K562 (cell line): Measurements from ENCODE around the gene COL28A1. TPM values are rescaled to one million over a fixed set of nuclear protein-coding genes. Genes with fewer than 3 reads are reported as not detected.

Experiments used
- BCLAF1 ChIP-seq, 2 experiments: fragments of 450-650 bp in 1 of 2; IDR thresholded peaks; 2 replicates each; pipeline ENCODE4 v1.6.1; 2011 to 2017; ENCODE audit warnings: low read depth in 2 of 2, antibody characterized with exemption in 1 of 2, borderline replicate concordance in 1 of 2, low read length in 1 of 2, mild to moderate bottlenecking in 1 of 2, mixed read lengths in 1 of 2; ENCODE audit not compliant: control insufficient read depth in 1 of 2
- C11orf30 ChIP-seq: fragments of 450-650 bp; IDR thresholded peaks from 2 replicates; pipeline ENCODE4 v1.6.1; 2016; ENCODE audit warnings: low read depth, mild to moderate bottlenecking
- COPS2 ChIP-seq: fragments of 450-650 bp; conservative IDR thresholded peaks from 2 replicates; pipeline ENCODE4 v1.6.1; 2016; ENCODE audit warnings: mild to moderate bottlenecking, moderate library complexity
- CREB1 ChIP-seq, 2 experiments: sonication (generic) in 1 of 2; formaldehyde crosslinking in 1 of 2; IDR thresholded peaks; 2 replicates each; pipeline versions ENCODE4 v1.6.1 to v1.8.0; 2012 to 2022; ENCODE audit warnings: inconsistent platforms in 1 of 2, mild to moderate bottlenecking in 1 of 2, missing genetic modification reagents in 1 of 2, moderate library complexity in 1 of 2
- CREB3 ChIP-seq: fragments of 450-650 bp; conservative IDR thresholded peaks from 2 replicates; pipeline ENCODE4 v1.6.1; 2016; ENCODE audit warnings: missing genetic modification characterization, low read depth, mild to moderate bottlenecking, missing compliant biosample characterization, moderate library complexity
- EP300 ChIP-seq: IDR thresholded peaks from 2 replicates; pipeline ENCODE4 v1.6.1; 2012; ENCODE audit warnings: low read length, improper control_type of control experiment
- ESRRB ChIP-seq: fragments of 250-450 bp; sonication (Bioruptor Pico); IDR thresholded peaks from 2 replicates; pipeline ENCODE4 v1.5.0; 2020; ENCODE audit warnings: mild to moderate bottlenecking, moderate library complexity, borderline replicate concordance
- GTF3C2 ChIP-seq: IDR thresholded peaks from 3 replicates; pipeline ENCODE4 v1.6.1; 2011; ENCODE audit warnings: borderline replicate concordance, mild to moderate bottlenecking, moderate library complexity; ENCODE audit not compliant: insufficient read length; ENCODE audit errors: extremely low read depth
- HDAC2 ChIP-seq: fragments of 450-650 bp; IDR thresholded peaks from 2 replicates; pipeline ENCODE4 v1.6.1; 2016; ENCODE audit warnings: mild to moderate bottlenecking
- HMBOX1 ChIP-seq: sonication (generic); IDR thresholded peaks from 2 replicates; pipeline ENCODE4 v1.6.1; 2016
- MAFG ChIP-seq: fragments of 450-650 bp; conservative IDR thresholded peaks from 2 replicates; pipeline ENCODE4 v1.6.1; 2016; ENCODE audit warnings: missing genetic modification characterization, missing compliant biosample characterization
- RBBP5 ChIP-seq: fragments of 200-600 bp; sonication (generic); IDR thresholded peaks from 2 replicates; pipeline ENCODE4 v1.6.1; 2012; ENCODE audit warnings: borderline replicate concordance, mild to moderate bottlenecking, low read length, control low read depth, inconsistent platforms; ENCODE audit not compliant: insufficient read depth, poor library complexity, severe bottlenecking
- TCFL5 ChIP-seq: fragments of 250-450 bp; sonication (Bioruptor Pico); conservative IDR thresholded peaks from 2 replicates; pipeline ENCODE4 v1.6.1; 2021; ENCODE audit warnings: mild to moderate bottlenecking, moderate library complexity, matching md5 sums
- ZNF316 ChIP-seq: fragments of 450-650 bp; IDR thresholded peaks from 2 replicates; pipeline ENCODE4 v1.6.1; 2016
- ZNF589 ChIP-seq: fragments of 200-800 bp; sonication (Bioruptor generic); IDR thresholded peaks from 2 replicates; pipeline ENCODE4 v1.6.1; 2016; ENCODE audit warnings: low read depth, missing genetic modification characterization, missing compliant biosample characterization
- polyA plus RNA-seq, 8 experiments: library from polyadenylated mRNA; depleted of rRNA in 4 of 8; stranded (reverse) in 5 of 8; unstranded in 3 of 8; fragments of >200 nt; fragmentation: Nextera tagmentation in 2 of 8; fragmentation: Illumina TruSeq in 1 of 8; extraction: Ambion mirVana in 2 of 8; extraction: Trizol in 1 of 8; gene quantifications; 2 replicates each; pipeline versions ENCODE4 v1.2.1 to v1.2.3, GENCODE V29; 2011 to 2014; ENCODE audit warnings: inconsistent platforms in 1 of 8, missing spikeins in 1 of 8
- total RNA-seq, 7 experiments: library from RNA; depleted of rRNA in 6 of 7; stranded (reverse); fragments of >200 nt in 6 of 7; fragmentation: Illumina TruSeq in 2 of 7; extraction: Trizol in 2 of 7; gene quantifications; 2 replicates each; pipeline versions ENCODE4 v1.2.1 to v1.2.3, GENCODE V29; 2011 to 2021; ENCODE audit warnings: low replicate concordance in 1 of 7

COL28A1 gene
- total and polyA plus RNA-seq, 9 of the 15 experiments (the other 6 are each of a cell fraction or from before 2014, with no cell fraction given) = 0.03 to 0.13 (median 0.05) TPM; not detected in 3

DNA sequence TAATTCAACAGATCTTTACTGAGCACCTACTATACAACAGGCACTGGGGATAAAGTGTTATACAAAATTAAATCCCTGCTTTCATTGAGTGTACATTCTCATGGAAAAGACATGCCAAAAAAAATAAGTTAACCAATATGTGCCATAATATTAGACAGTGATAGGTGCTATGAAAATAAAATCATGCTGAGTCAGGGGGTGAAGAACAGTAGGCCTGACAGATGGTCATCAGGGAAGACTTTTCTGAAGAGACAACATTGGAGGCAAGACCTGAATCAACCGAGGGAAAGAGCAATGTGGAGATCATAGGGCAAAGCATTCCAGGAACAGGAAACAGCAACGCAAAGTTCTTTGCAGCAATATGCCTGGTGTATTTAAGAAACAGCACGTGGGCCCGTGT is 217.8 kb downstream of the COL28A1 start (continued):
- TF ChIP-seq BCLAF1 (IDR thresholded peaks at IDR 0.05; ENCODE audit: borderline replicate concordance in 1 of 2, control insufficient read depth in 1 of 2, low read depth in 2 of 2, low read length in 1 of 2) = no peak
- no peak for TF ChIP-seq CREB3 (tag)
- TF ChIP-seq MAFG (tag) = peak; percentile 52; the same call in 1 of the 2 replicates
- TF ChIP-seq TCFL5 (CRISPR knock-in tag) = no peak
- no peak for TF ChIP-seq HMBOX1
- TF ChIP-seq GTF3C2 = no peak
- peak; percentile 62; the same call in 1 of the 2 replicates for TF ChIP-seq C11orf30
- no peak for TF ChIP-seq CREB1 (IDR thresholded peaks at IDR 0.05)
- no peak for TF ChIP-seq CREB1 (CRISPR knock-in tag; IDR thresholded peaks at IDR 0.05)
- no peak for TF ChIP-seq COPS2
- no peak for TF ChIP-seq EP300
- TF ChIP-seq ESRRB (CRISPR knock-in tag) = no peak
- TF ChIP-seq ZNF316 = peak; percentile 72
- no peak for TF ChIP-seq ZNF589 (CRISPR knock-in tag)
- no peak for TF ChIP-seq HDAC2
- no peak for TF ChIP-seq RBBP5
- TF ChIP-seq, all 486 proteins: peak for 3
